Stomach (tissue), 19 donors: ENCODE results near the gene TAS2R41. TPM values are rescaled to one million over a fixed set of nuclear protein-coding genes. Genes with fewer than 3 reads are reported as not detected.

ENCODE experiments used
- DNase-seq, 2 donors: peaks; one replicate each; pipeline versions ENCODE4 v3.0.0 to v3.0.0-alpha.2; 2013 to 2019
- H3K27ac ChIP-seq, 5 donors: fragments of 200-600 bp in 4 of 5; sonication (generic) in 4 of 5; one replicate each; pipeline ENCODE4 v1.5.1; 2013 to 2019; ENCODE audit warnings: mild to moderate bottlenecking in 1 of 5, moderate library complexity in 1 of 5
- H3K27me3 ChIP-seq, 3 donors: fragments of 200-600 bp; sonication (generic); one replicate each; pipeline ENCODE4 v1.5.1; 2017 to 2019; ENCODE audit warnings: mixed run types in 1 of 3
- H3K36me3 ChIP-seq, 4 donors: fragments of 200-600 bp; sonication (generic); 1 replicate in 3 of 4; 2 replicates in 1 of 4; pipeline ENCODE4 v1.5.1; 2016 to 2019
- H3K4me1 ChIP-seq, 4 donors: fragments of 200-600 bp; sonication (generic); one replicate each; pipeline ENCODE4 v1.5.1; 2016 to 2019
- H3K4me3 ChIP-seq, 4 donors: fragments of 200-600 bp; sonication (generic) in 3 of 4; one replicate each; pipeline ENCODE4 v1.5.1; 2016 to 2019; ENCODE audit warnings: mild to moderate bottlenecking in 1 of 4
- H3K9me3 ChIP-seq, 4 donors: fragments of 200-600 bp; sonication (generic); one replicate each; pipeline ENCODE4 v1.5.1; 2016 to 2019
- CTCF ChIP-seq, 7 experiments: fragments of 450-650 bp in 4 of 7; fragments of 200-600 bp in 3 of 7; sonication (generic) in 3 of 7; IDR thresholded peaks; one replicate each; pipeline ENCODE4 v1.5.1; 2016 to 2019; ENCODE audit warnings: antibody characterized with exemption in 7 of 7, control low read depth in 2 of 7, mild to moderate bottlenecking in 1 of 7
- EP300 ChIP-seq: sonication (generic); formaldehyde crosslinking; IDR thresholded peaks from one replicate; pipeline ENCODE4 v1.6.1; 2017; ENCODE audit warnings: antibody characterized with exemption
- POLR2A ChIP-seq, 4 donors: fragments of 450-650 bp; IDR thresholded peaks; one replicate each; pipeline ENCODE4 v1.6.1; 2016; ENCODE audit warnings: antibody characterized with exemption in 4 of 4, control low read depth in 2 of 4, mild to moderate bottlenecking in 1 of 4, moderate library complexity in 1 of 4
- POLR2AphosphoS5 ChIP-seq, 3 donors: sonication (generic); formaldehyde crosslinking; IDR thresholded peaks; one replicate each; pipeline ENCODE4 v1.6.1; 2016; ENCODE audit warnings: antibody characterized with exemption in 3 of 3
- WGBS, 5 donors: extraction: QIAGEN DNeasy Blood & Tissue Kit in 3 of 5; methylation state at CpG; one replicate each; pipeline versions ENCODE4 v1.1.5 to v1.1.7; 2013 to 2018; 5-methylcytosine and 5-hydroxymethylcytosine counted together
- intact Hi-C: fragments of 100-400 bp; cut with DNase I; formaldehyde crosslinking; loops from one replicate; pipeline ENCODE4 v1.15.1; 2023; ENCODE audit warnings: low total_unique reads
- long read RNA-seq, 10 donors: transcript quantifications; one replicate each; lab custom pipeline, GENCODE V29; 2026
- polyA plus RNA-seq, 3 donors: library from polyadenylated mRNA; stranded (reverse); fragments of 200-250 nt; gene quantifications; one replicate each; pipeline ENCODE4 v1.2.3, GENCODE V29; 2013
- total RNA-seq, 5 donors: library from RNA; depleted of rRNA; stranded (reverse); fragments of >200 nt; gene quantifications; one replicate each; pipeline versions ENCODE4 v1.1.0 to v1.2.3, GENCODE V29; 2014 to 2016
- donor health status: healthy with polysubstance abuse.
- donor health status: Bipolar disorder and iron deficiency.
- donor health status: healthy.

The TAS2R41 gene, protein sequence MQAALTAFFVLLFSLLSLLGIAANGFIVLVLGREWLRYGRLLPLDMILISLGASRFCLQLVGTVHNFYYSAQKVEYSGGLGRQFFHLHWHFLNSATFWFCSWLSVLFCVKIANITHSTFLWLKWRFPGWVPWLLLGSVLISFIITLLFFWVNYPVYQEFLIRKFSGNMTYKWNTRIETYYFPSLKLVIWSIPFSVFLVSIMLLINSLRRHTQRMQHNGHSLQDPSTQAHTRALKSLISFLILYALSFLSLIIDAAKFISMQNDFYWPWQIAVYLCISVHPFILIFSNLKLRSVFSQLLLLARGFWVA
- 1 to 10 TPM in 1 of 5 donors, not detected in 4; 1.5 TPM for total RNA-seq
- polyA plus RNA-seq, result not detected
- long read RNA-seq, donor 1, result 0 reads
- long read RNA-seq, donor 2, result 0 reads
- long read RNA-seq, donor 3, result 0 reads
- long read RNA-seq, donor 4, result 0 reads
- long read RNA-seq, donor 5, result 0 reads
- long read RNA-seq, donor 6, result 0 reads
- long read RNA-seq, donor 7, result 0 reads
- long read RNA-seq, donor 8, result 0 reads
- long read RNA-seq, donor 9, result 0 reads
- long read RNA-seq, donor 10, result 0 reads

DNA sequence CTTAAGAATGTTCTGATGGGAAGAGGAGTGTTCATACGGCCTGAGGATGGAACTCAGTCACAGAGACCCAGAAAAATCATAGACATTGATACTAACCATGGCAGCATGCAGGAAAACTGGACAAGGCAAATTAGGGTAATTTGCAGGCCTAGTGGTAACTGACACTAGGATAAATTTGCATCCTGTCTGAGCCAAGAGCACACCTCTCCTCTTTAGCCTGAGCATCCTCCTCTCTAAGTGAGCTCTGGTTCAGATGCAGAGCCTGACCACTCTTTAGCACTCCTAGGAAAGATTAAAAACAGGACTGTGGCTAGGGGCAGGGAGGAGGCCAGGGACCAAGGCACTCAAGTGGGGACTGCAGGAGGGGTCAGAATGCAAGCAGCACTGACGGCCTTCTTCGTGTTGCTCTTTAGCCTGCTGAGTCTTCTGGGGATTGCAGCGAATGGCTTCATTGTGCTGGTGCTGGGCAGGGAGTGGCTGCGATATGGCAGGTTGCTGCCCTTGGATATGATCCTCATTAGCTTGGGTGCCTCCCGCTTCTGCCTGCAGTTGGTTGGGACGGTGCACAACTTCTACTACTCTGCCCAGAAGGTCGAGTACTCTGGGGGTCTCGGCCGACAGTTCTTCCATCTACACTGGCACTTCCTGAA is at the start of gene TAS2R41:
Gene TAS2R41, plus strand, starts transcription at position 373 of the 650 bp plus-strand sequence. Its CDS starts 0 bp downstream, at position 373.
- WGBS, 5 donors, result 67 to 80% (median 70%) methylated on average over 8 to 10 of the region's 10 CpGs
- H3K4me3 ChIP-seq, result no peak within 1 kb of the TSS
- H3K27me3 ChIP-seq, result no peaks in the 10 kb centered on the region
- no peak within 1 kb of the TSS for H3K27ac ChIP-seq
- no peak for DNase-seq
- H3K9me3 ChIP-seq, result peaks cover 0 to 1% (median 0%) of the 10 kb centered on the region in 4 donors
- intact Hi-C loops, result no loop called here
- H3K4me1 ChIP-seq, result no peaks in the 10 kb centered on the region
- H3K36me3 ChIP-seq, result no peaks in the 10 kb centered on the region
- no peak for TF ChIP-seq CTCF (IDR thresholded peaks at IDR 0.05)
- no peak for TF ChIP-seq POLR2A (IDR thresholded peaks at IDR 0.05)
- TF ChIP-seq EP300, result no peak
- no peak for TF ChIP-seq POLR2AphosphoS5 (IDR thresholded peaks at IDR 0.05)

DNA sequence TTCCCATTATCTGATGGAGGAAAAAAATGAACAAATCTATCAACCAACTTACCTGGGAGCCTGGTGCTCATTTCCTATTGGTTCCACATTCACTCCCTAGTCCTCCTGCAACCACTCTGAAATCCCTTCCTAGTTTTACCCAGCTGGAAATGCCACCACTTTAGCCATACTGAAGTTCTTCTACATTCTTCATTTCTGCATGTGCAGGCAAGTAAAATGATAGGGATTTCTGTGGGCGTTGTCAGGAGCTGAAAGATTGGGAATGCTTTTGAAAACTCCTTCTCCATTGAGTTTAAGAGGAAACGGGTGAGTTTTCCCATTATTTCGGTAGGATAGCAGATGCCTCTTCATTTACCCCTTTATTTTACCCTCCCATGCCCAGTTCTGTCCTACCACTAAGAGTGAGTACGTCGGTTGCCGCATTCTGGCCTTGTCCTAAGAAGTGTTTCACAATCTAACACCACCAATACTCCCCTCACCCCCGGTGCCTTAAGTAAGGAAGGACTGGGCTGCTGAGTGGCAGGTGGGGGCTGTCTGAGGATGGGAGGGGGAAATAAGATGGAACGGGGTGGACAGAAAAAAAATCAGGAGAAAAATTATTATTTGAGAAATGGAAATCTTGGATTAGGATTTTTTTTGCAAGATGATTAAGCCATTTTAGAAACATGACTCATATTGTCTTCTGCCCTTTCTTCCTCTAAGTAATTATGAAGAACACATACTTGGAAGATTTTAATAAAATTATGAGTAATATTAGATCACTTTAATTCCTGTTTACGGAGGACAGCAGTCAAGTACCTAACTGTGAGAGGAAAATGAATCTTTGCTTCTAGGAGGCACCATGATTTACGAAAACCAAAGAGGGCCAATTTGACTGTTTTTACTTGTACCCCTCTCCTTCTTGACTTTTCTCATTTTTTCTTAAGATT is 47.6 kb upstream of the TAS2R41 start:
- DNase-seq, result no peak
- TF ChIP-seq EP300 (no peak), CTCF (IDR thresholded peaks at IDR 0.05) (no peak), POLR2A (IDR thresholded peaks at IDR 0.05) (no peak), POLR2AphosphoS5 (IDR thresholded peaks at IDR 0.05) (no peak)
- no peaks in the 10 kb centered on the region for H3K27me3 ChIP-seq
- no peaks in the 10 kb centered on the region for H3K9me3 ChIP-seq
- no peaks in the 10 kb centered on the region for H3K4me1 ChIP-seq
- H3K36me3 ChIP-seq, result no peaks in the 10 kb centered on the region
- 80 to 86% (median 83%) methylated on average over 10 of the region's 10 CpGs for WGBS, 5 donors
- intact Hi-C loops, result no loop called here
- H3K27ac ChIP-seq, result no peak overlapping the region
- no peak overlapping the region for H3K4me3 ChIP-seq

- no peak overlapping the region for H3K27ac ChIP-seq
- TF ChIP-seq CTCF (IDR thresholded peaks at IDR 0.05) (no peak), POLR2AphosphoS5 (IDR thresholded peaks at IDR 0.05) (no peak), POLR2A (IDR thresholded peaks at IDR 0.05) (no peak), EP300 (no peak)
- DNase-seq, result no peak
- no peak overlapping the region for H3K4me3 ChIP-seq
- H3K4me1 ChIP-seq, result no peaks in the 10 kb centered on the region
- intact Hi-C loops, result no loop called here
- WGBS, 5 donors, result 41 to 71% (median 63%) methylated on average over 2 of the region's 2 CpGs
- H3K9me3 ChIP-seq, result no peaks in the 10 kb centered on the region
- no peaks in the 10 kb centered on the region for H3K27me3 ChIP-seq
- H3K36me3 ChIP-seq, result no peaks in the 10 kb centered on the region
Observed at GRCh38 chr7:143431109-143431508, 46.6 kb upstream of the TAS2R41 start.

- no peak for TF ChIP-seq EP300
- no peak for TF ChIP-seq POLR2AphosphoS5 (IDR thresholded peaks at IDR 0.05)
- no peak for TF ChIP-seq CTCF (IDR thresholded peaks at IDR 0.05)
- TF ChIP-seq POLR2A (IDR thresholded peaks at IDR 0.05), result no peak
- intact Hi-C loops, result no loop called here
- no peak overlapping the region for H3K27ac ChIP-seq
- H3K27me3 ChIP-seq, result no peaks in the 10 kb centered on the region
- no peak overlapping the region for H3K4me3 ChIP-seq
- WGBS, 5 donors, result 80 to 92% (median 84%) methylated on average over 4 of the region's 4 CpGs
- H3K4me1 ChIP-seq, result no peaks in the 10 kb centered on the region
- H3K36me3 ChIP-seq, result no peaks in the 10 kb centered on the region
- no peak for DNase-seq
- no peaks in the 10 kb centered on the region for H3K9me3 ChIP-seq
Observed at GRCh38 chr7:143433759-143434158, 43.9 kb upstream of the TAS2R41 start.
